Measurements from ENCODE around the gene TUBA1B. TPM values are rescaled to one million over a fixed set of nuclear protein-coding genes. Genes with fewer than 3 reads are reported as not detected.
"Not testable (repeated sequence)": the region's sequence is repeated elsewhere in the genome, so short reads cannot be mapped to it uniquely, and the experiment has no call there.

The TUBA1B gene
- total RNA-seq, result 1,000 to 10,000 TPM; 2,573 to 2,575 TPM

- Mint-ChIP-seq H3K27me3 (peaks cover 7% of the 10 kb centered on the region), H3K36me3 (peaks cover 44% of the 10 kb centered on the region), H3K4me3 (peak within 1 kb of the TSS; percentile 97), H3K4me1 (ENCODE audit: low read depth) (peaks cover 46% of the 10 kb centered on the region), H3K9me3 (no peaks in the 10 kb centered on the region), H3K27ac (peak within 1 kb of the TSS; percentile 99)
- ChIA-PET POLR2A (interaction anchor here (0.5 to 4.7 kb wide), 34 partner anchors 9 to 1097 kb away, joined by 3 to 71 read pairs (median 5); partner anchors contain the start of genes DDX23, DHH, FKBP11 and KANSL2), CTCF (interaction anchor here (0.6 to 4.4 kb wide), 20 partner anchors 21 to 278 kb away, joined by 3 to 36 read pairs (median 5); partner anchors contain the start of genes DHH, LMBR1L, RHEBL1 and TUBA1A)
- intact Hi-C loops (cut with micrococcal nuclease), result loop anchor here (1.0 to 5.0 kb wide), 5 partner anchors 42 to 414 kb away; partner anchors contain the start of genes CCNT1 and TUBA1C
- peak; percentile 92 for DNase-seq
Measured at GRCh38 chr12:49131051-49131893, at the start of gene TUBA1B. TUBA1B (minus strand) TSS chr12:49131395; CDS start chr12:49131300, 95 bp downstream.

GRCh38 chr12:49174218-49174617 is 43.0 kb upstream of the TUBA1B start:
- CTCF ChIA-PET, result no interaction called here
- POLR2A ChIA-PET, result interaction anchor here (0.5 kb wide), 1 partner anchor 61 kb away, joined by 5 read pairs; no protein-coding TSS in a partner anchor
- intact Hi-C loops (cut with micrococcal nuclease), result no loop called here
- Mint-ChIP-seq H3K36me3 (no peaks in the 10 kb centered on the region), H3K27me3 (no peaks in the 10 kb centered on the region), H3K27ac (no peak overlapping the region), H3K4me3 (no peak overlapping the region), H3K9me3 (peaks cover 4% of the 10 kb centered on the region), H3K4me1 (ENCODE audit: low read depth) (no peaks in the 10 kb centered on the region)
- no peak for DNase-seq

DNA sequence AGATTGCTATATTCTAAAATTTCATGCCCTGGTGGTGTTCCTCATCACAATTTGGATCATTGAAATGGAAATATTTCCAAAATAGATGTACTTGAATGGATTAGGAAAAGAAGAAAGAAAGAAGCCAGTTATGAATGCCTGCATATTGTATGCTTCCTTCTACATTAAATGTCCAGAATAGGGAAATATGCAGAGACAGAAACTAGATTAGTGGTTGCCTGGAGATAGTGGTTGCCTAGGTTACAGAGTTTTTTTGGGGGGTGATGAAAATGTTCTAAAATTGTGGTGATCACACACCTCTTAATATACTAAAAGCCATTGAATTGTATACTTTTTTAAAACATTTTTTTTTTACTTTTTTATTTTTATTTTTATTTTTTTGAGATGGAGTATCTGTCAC is 39.7 kb upstream of the TUBA1B start:
- H3K4me3 Mint-ChIP-seq, result no peak overlapping the region
- ChIA-PET POLR2A (no interaction called here), CTCF (interaction anchor here (1.1 kb wide), 1 partner anchor 107 kb away, joined by 3 read pairs; no protein-coding TSS in a partner anchor)
- H3K27me3 Mint-ChIP-seq, result no peaks in the 10 kb centered on the region
- no peak overlapping the region for H3K27ac Mint-ChIP-seq
- H3K36me3 Mint-ChIP-seq, result no peaks in the 10 kb centered on the region
- H3K4me1 Mint-ChIP-seq (ENCODE audit: low read depth), result no peaks in the 10 kb centered on the region
- intact Hi-C loops (cut with micrococcal nuclease), result no loop called here
- H3K9me3 Mint-ChIP-seq, result no peaks in the 10 kb centered on the region
- no peak for DNase-seq

- no peak overlapping the region for H3K27ac Mint-ChIP-seq
- H3K4me1 Mint-ChIP-seq (ENCODE audit: low read depth), result no peaks in the 10 kb centered on the region
- H3K27me3 Mint-ChIP-seq, result no peaks in the 10 kb centered on the region
- no peak for DNase-seq
- ChIA-PET CTCF (no interaction called here), POLR2A (no interaction called here)
- intact Hi-C loops (cut with micrococcal nuclease), result no loop called here
- no peak overlapping the region for H3K4me3 Mint-ChIP-seq
- no peaks in the 10 kb centered on the region for H3K9me3 Mint-ChIP-seq
- no peaks in the 10 kb centered on the region for H3K36me3 Mint-ChIP-seq
Measured at GRCh38 chr12:49165114-49165513, 33.9 kb upstream of the TUBA1B start.

GRCh38 chr12:49161901-49162300 is 30.7 kb upstream of the TUBA1B start:
- intact Hi-C loops (cut with micrococcal nuclease); H3K36me3 Mint-ChIP-seq; DNase-seq; H3K4me3 Mint-ChIP-seq; CTCF ChIA-PET; H3K4me1 Mint-ChIP-seq (ENCODE audit: low read depth); H3K27me3 Mint-ChIP-seq; H3K27ac Mint-ChIP-seq; H3K9me3 Mint-ChIP-seq: not testable (repeated sequence)
- POLR2A ChIA-PET, result interaction anchor here (0.6 to 0.7 kb wide), 2 partner anchors 8 to 30 kb away, joined by 3 read pairs; no protein-coding TSS in a partner anchor

- POLR2A ChIA-PET, result no interaction called here
- DNase-seq, result no peak
- CTCF ChIA-PET, result no interaction called here
- Mint-ChIP-seq H3K27me3 (no peaks in the 10 kb centered on the region), H3K4me3 (no peak overlapping the region), H3K4me1 (ENCODE audit: low read depth) (no peaks in the 10 kb centered on the region), H3K36me3 (no peaks in the 10 kb centered on the region), H3K27ac (no peak overlapping the region), H3K9me3 (no peaks in the 10 kb centered on the region)
- intact Hi-C loops (cut with micrococcal nuclease), result no loop called here
Measured at GRCh38 chr12:49161092-49161795, 30.0 kb upstream of the TUBA1B start.

DNA sequence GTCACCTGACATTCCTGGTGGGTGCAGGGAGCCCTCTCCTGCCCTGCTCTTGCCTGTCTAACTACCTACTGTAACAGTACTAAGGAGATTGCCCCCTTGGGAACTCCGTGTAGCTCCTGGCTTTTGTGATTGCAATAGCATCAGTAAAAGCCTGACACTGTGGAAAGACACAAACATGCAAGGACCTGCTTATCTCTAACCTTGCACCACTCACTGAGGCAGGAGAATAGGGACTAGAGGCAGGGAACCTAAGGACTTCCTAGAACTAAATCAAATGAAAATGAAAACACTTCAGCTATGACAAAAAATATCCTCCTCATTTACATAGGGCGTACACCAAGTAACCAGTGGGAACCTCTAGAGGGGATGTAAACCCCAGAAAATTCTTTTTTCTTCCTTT is 29.2 kb upstream of the TUBA1B start:
- POLR2A ChIA-PET, result no interaction called here
- Mint-ChIP-seq H3K27ac (no peak overlapping the region), H3K27me3 (no peaks in the 10 kb centered on the region)

GRCh38 chr12:49154221-49154620 is 23.0 kb upstream of the TUBA1B start:
- ChIA-PET CTCF (no interaction called here), POLR2A (interaction anchor here (0.5 to 0.6 kb wide), 2 partner anchors 8 to 418 kb away, joined by 3 read pairs; no protein-coding TSS in a partner anchor)
- H3K27ac Mint-ChIP-seq, result no peak overlapping the region
- no peak for DNase-seq
- H3K9me3 Mint-ChIP-seq, result no peaks in the 10 kb centered on the region
- H3K4me3 Mint-ChIP-seq, result no peak overlapping the region
- H3K36me3 Mint-ChIP-seq, result no peaks in the 10 kb centered on the region
- H3K27me3 Mint-ChIP-seq, result no peaks in the 10 kb centered on the region
- H3K4me1 Mint-ChIP-seq (ENCODE audit: low read depth), result no peaks in the 10 kb centered on the region
- intact Hi-C loops (cut with micrococcal nuclease), result no loop called here

More for the DNA sequence above, 29.2 kb upstream of the TUBA1B start:
- CTCF ChIA-PET, result no interaction called here
- Mint-ChIP-seq H3K4me1 (ENCODE audit: low read depth) (no peaks in the 10 kb centered on the region), H3K9me3 (no peaks in the 10 kb centered on the region), H3K36me3 (no peaks in the 10 kb centered on the region), H3K4me3 (no peak overlapping the region)
- intact Hi-C loops (cut with micrococcal nuclease), result no loop called here
- no peak for DNase-seq

- Mint-ChIP-seq H3K27me3 (no peaks in the 10 kb centered on the region), H3K4me1 (ENCODE audit: low read depth) (no peaks in the 10 kb centered on the region), H3K27ac (no peak overlapping the region), H3K9me3 (no peaks in the 10 kb centered on the region), H3K36me3 (no peaks in the 10 kb centered on the region), H3K4me3 (no peak overlapping the region)
- CTCF ChIA-PET, result no interaction called here
- POLR2A ChIA-PET, result no interaction called here
- intact Hi-C loops (cut with micrococcal nuclease), result no loop called here
- DNase-seq, result no peak
Measured at GRCh38 chr12:49147384-49147783, 16.2 kb upstream of the TUBA1B start.

DNA sequence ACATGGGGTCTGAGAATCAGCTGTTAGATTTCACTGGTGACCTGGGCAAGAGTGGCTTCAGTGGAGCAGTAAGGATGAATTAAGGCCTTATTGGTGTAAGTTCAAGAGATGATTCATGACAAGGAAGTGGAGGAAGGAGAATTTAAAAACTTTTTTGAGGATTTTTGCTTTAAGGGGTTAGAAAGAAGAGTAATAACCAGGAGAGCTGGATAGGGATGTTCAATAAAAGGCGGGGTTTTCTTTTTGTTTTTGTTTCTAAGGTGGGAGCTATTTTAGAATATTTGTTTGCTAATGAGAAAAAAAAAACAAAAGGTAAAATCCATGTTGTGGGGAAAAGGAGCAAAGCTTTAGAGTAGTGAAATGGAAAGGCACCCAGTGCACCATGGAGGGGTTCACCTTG is 15.2 kb upstream of the TUBA1B start:
- intact Hi-C loops (cut with micrococcal nuclease), result no loop called here
- Mint-ChIP-seq H3K27me3 (no peaks in the 10 kb centered on the region), H3K9me3 (no peaks in the 10 kb centered on the region), H3K27ac (no peak overlapping the region), H3K36me3 (no peaks in the 10 kb centered on the region), H3K4me1 (ENCODE audit: low read depth) (no peaks in the 10 kb centered on the region), H3K4me3 (no peak overlapping the region)
- DNase-seq, result no peak
- ChIA-PET CTCF (interaction anchor here (0.5 kb wide), 1 partner anchor 167 kb away, joined by 4 read pairs; no protein-coding TSS in a partner anchor), POLR2A (interaction anchor here (1.3 kb wide), 1 partner anchor 15 kb away, joined by 3 read pairs; the partner anchor contains the start of gene TUBA1B)

- H3K27me3 Mint-ChIP-seq, result no peaks in the 10 kb centered on the region
- ChIA-PET POLR2A (interaction anchor here (1.8 kb wide), 1 partner anchor 13 kb away, joined by 6 read pairs; the partner anchor contains the start of gene TUBA1B), CTCF (no interaction called here)
- DNase-seq, result no peak
- H3K4me3 Mint-ChIP-seq, result no peak overlapping the region
- H3K9me3 Mint-ChIP-seq, result no peaks in the 10 kb centered on the region
- no peaks in the 10 kb centered on the region for H3K36me3 Mint-ChIP-seq
- no peaks in the 10 kb centered on the region for H3K4me1 Mint-ChIP-seq (ENCODE audit: low read depth)
- intact Hi-C loops (cut with micrococcal nuclease), result no loop called here
- H3K27ac Mint-ChIP-seq, result no peak overlapping the region
Measured at GRCh38 chr12:49144384-49144783, 13.2 kb upstream of the TUBA1B start.

DNA sequence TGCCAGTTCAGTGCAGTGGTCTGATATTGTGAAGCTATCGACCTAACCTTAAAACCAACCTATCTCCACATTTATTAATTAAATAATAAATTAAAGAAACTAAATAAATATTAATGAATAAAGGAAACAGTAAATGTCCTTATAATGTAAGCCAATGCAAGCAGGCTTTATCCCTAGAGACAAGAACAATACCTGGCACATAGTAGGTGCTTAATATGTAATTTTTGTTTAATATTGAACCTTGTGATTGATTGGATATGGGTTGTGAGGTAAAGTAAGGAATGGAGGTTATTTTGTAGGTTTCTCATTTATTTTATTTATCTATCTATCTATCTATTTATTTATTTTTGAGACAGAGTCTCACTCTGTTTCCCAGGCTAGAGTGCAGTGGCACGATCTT is 7.8 kb upstream of the TUBA1B start:
- Mint-ChIP-seq H3K4me3 (no peak overlapping the region), H3K27ac (no peak overlapping the region), H3K36me3 (peaks cover 3% of the 10 kb centered on the region), H3K27me3 (no peaks in the 10 kb centered on the region), H3K9me3 (no peaks in the 10 kb centered on the region), H3K4me1 (ENCODE audit: low read depth) (peaks cover 3% of the 10 kb centered on the region)
- intact Hi-C loops (cut with micrococcal nuclease), result no loop called here
- DNase-seq, result no peak
- CTCF ChIA-PET, result no interaction called here
- POLR2A ChIA-PET, result no interaction called here
